OCI-LY7 (cell line): Measurements from ENCODE around the gene RRBP1. TPM values are rescaled to one million over a fixed set of nuclear protein-coding genes. Genes with fewer than 3 reads are reported as not detected.

Experiments
- BruUV-seq: library from RNA; stranded (reverse); fragments of 400-500 nt; replicated peaks from 2 replicates; lab custom pipeline; 2021; lab: Mats Ljungman, UMichigan
- CTCF ChIA-PET: fragments of 300-600 bp; sonication (Branson Sonifier 250); formaldehyde crosslinking; loops from one replicate; lab custom pipeline; 2022; ENCODE audit warnings: antibody characterized with exemption; ENCODE audit not compliant: unreplicated experiment; lab: Charles Lee
- POLR2A ChIA-PET: fragments of 300-600 bp; sonication (Branson Sonifier 250); formaldehyde crosslinking; loops from one replicate; lab custom pipeline; 2022; ENCODE audit warnings: antibody characterized with exemption; lab: Charles Lee
- DNase-seq: peaks from one replicate; pipeline ENCODE4 v3.0.0-alpha.2; 2015; ENCODE audit warnings: low spot score
- H2AFZ ChIP-seq: fragments of 200-600 bp; sonication (generic), shearing (Covaris generic); 2 replicates; pipeline ENCODE4 v1.6.1; 2014; ENCODE audit warnings: mild to moderate bottlenecking, antibody characterized with exemption, low read length, moderate library complexity
- H3K27ac ChIP-seq: fragments of 200-600 bp; sonication (generic); 2 replicates; pipeline ENCODE4 v1.5.1; 2014; ENCODE audit warnings: mixed run types, low read depth, mild to moderate bottlenecking, moderate library complexity, low read length, inconsistent platforms; ENCODE audit not compliant: poor library complexity, severe bottlenecking
- H3K36me3 ChIP-seq: fragments of 200-600 bp; sonication (generic); 2 replicates; pipeline ENCODE4 v1.6.1; 2014; ENCODE audit warnings: mild to moderate bottlenecking, antibody characterized with exemption, low read length, moderate library complexity, mixed read lengths; ENCODE audit not compliant: insufficient read depth
- H3K4me1 ChIP-seq: fragments of 200-600 bp; sonication (generic); 2 replicates; pipeline ENCODE4 v1.5.1; 2014; ENCODE audit warnings: mild to moderate bottlenecking, low read length; ENCODE audit not compliant: insufficient read depth, poor library complexity, severe bottlenecking
- H3K4me2 ChIP-seq: fragments of 200-600 bp; sonication (generic); 2 replicates; pipeline ENCODE4 v1.6.1; 2014; ENCODE audit warnings: mild to moderate bottlenecking, low read length
- H3K4me3 ChIP-seq: fragments of 200-600 bp; sonication (generic); 2 replicates; pipeline ENCODE4 v1.5.1; 2014; ENCODE audit warnings: mild to moderate bottlenecking, low read depth, low read length; ENCODE audit not compliant: poor library complexity, severe bottlenecking
- H3K79me2 ChIP-seq: fragments of 200-600 bp; sonication (generic); 2 replicates; pipeline ENCODE4 v1.6.1; 2016; ENCODE audit warnings: low read depth, mild to moderate bottlenecking, low read length, moderate library complexity, mixed read lengths; ENCODE audit not compliant: insufficient read depth
- H3K9me2 ChIP-seq: fragments of 200-600 bp; sonication (generic); 2 replicates; pipeline ENCODE4 v1.6.1; 2016; ENCODE audit warnings: mild to moderate bottlenecking, low read length, mixed read lengths; ENCODE audit not compliant: insufficient read depth
- H3K9me3 ChIP-seq: fragments of 200-600 bp; sonication (generic); 2 replicates; pipeline ENCODE4 v1.6.1; 2014; ENCODE audit warnings: mild to moderate bottlenecking, mixed run types, low read length, mixed read lengths
- H4K20me1 ChIP-seq: fragments of 200-600 bp; sonication (generic); 2 replicates; pipeline ENCODE4 v1.6.1; 2014; ENCODE audit warnings: mild to moderate bottlenecking, antibody characterized with exemption, low read length, moderate library complexity, mixed read lengths; ENCODE audit not compliant: insufficient read depth
- CTCF ChIP-seq: fragments of 200-600 bp; sonication (generic); conservative IDR thresholded peaks from 2 replicates; pipeline ENCODE4 v1.5.1; 2014; ENCODE audit warnings: mild to moderate bottlenecking, antibody characterized with exemption, low read length, moderate library complexity, mixed read lengths
- EZH2phosphoT487 ChIP-seq: fragments of 200-600 bp; sonication (generic); IDR thresholded peaks from 2 replicates; pipeline ENCODE4 v1.6.1; 2018; ENCODE audit warnings: low read depth, borderline replicate concordance, mild to moderate bottlenecking, mixed run types, antibody characterized with exemption, low read length, moderate library complexity, mixed read lengths
- intact Hi-C: fragments of 100-400 bp; cut with micrococcal nuclease; formaldehyde crosslinking; loops from one replicate; pipeline ENCODE4 v1.10.0; 2022; ENCODE audit not compliant: unreplicated experiment
- total RNA-seq, 2 experiments: library from RNA; depleted of rRNA in 1 of 2; stranded (reverse); fragments of >200 nt in 1 of 2; shearing (Covaris generic) in 1 of 2; gene quantifications; 2 replicates each; pipeline ENCODE4 v1.2.3, GENCODE V29; 2014 to 2022

The RRBP1 gene
- total RNA-seq, 2 experiments from 2014 or later, result 13.6 to 46.3 TPM

GRCh38 chr20:17641520-17641964 lies 40.5 kb downstream of the RRBP1 start:
- Histone ChIP-seq H3K27ac (no peak overlapping the region), H3K4me1 (peaks cover 27% of the 10 kb centered on the region), H3K9me2 (no peaks in the 10 kb centered on the region), H4K20me1 (no peaks in the 10 kb centered on the region), H2AFZ (no peak overlapping the region), H3K4me2 (no peak overlapping the region), H3K79me2 (no peaks in the 10 kb centered on the region), H3K36me3 (no peaks in the 10 kb centered on the region), H3K4me3 (no peak overlapping the region), H3K9me3 (no peaks in the 10 kb centered on the region)
- POLR2A ChIA-PET, result no interaction called here
- BruUV-seq, result no TSS peak
- CTCF ChIA-PET, result no interaction called here
- intact Hi-C loops, result no loop called here
- no peak for TF ChIP-seq CTCF
- no peak for TF ChIP-seq EZH2phosphoT487
- no peak for DNase-seq

GRCh38 chr20:17640875-17641378 lies 41.1 kb downstream of the RRBP1 start:
- no peak for TF ChIP-seq EZH2phosphoT487
- no peak for TF ChIP-seq CTCF
- Histone ChIP-seq H3K4me1 (peaks cover 20% of the 10 kb centered on the region), H3K4me3 (no peak overlapping the region), H3K9me3 (no peaks in the 10 kb centered on the region), H3K79me2 (no peaks in the 10 kb centered on the region), H3K4me2 (no peak overlapping the region), H3K27ac (no peak overlapping the region), H2AFZ (no peak overlapping the region), H4K20me1 (no peaks in the 10 kb centered on the region), H3K36me3 (no peaks in the 10 kb centered on the region), H3K9me2 (no peaks in the 10 kb centered on the region)
- BruUV-seq, result no TSS peak
- intact Hi-C loops, result no loop called here
- ChIA-PET CTCF (no interaction called here), POLR2A (no interaction called here)
- no peak for DNase-seq

- no peaks in the 10 kb centered on the region for H3K36me3 ChIP-seq
- DNase-seq, result no peak
- H3K9me2 ChIP-seq, result no peaks in the 10 kb centered on the region
- H3K4me2 ChIP-seq, result no peak overlapping the region
- H4K20me1 ChIP-seq, result no peaks in the 10 kb centered on the region
- intact Hi-C loops, result no loop called here
- no peaks in the 10 kb centered on the region for H3K9me3 ChIP-seq
- no peak overlapping the region for H3K4me3 ChIP-seq
- peaks cover 20% of the 10 kb centered on the region for H3K4me1 ChIP-seq
- H3K27ac ChIP-seq, result no peak overlapping the region
- TF ChIP-seq CTCF, result no peak
- no peak for TF ChIP-seq EZH2phosphoT487
- BruUV-seq, result no TSS peak
- ChIA-PET CTCF (no interaction called here), POLR2A (no interaction called here)
- H2AFZ ChIP-seq, result no peak overlapping the region
- no peaks in the 10 kb centered on the region for H3K79me2 ChIP-seq
Observed at GRCh38 chr20:17640146-17640874, 41.7 kb downstream of the RRBP1 start.
